NCI-H82 (cell line): Measurements from ENCODE around the gene RGS17.

Source experiments
- DNase-seq: peaks from one replicate; lab custom pipeline; 2025; lab: John Stamatoyannopoulos, UW

RGS17 gene

GRCh38 chr6:153084393-153084792 lies 46.7 kb downstream of the RGS17 start:
- DNase-seq = no peak

GRCh38 chr6:153083869-153084268 lies 47.2 kb downstream of the RGS17 start:
- no peak for DNase-seq

- no peak for DNase-seq
These were observed 49.2 kb downstream of the RGS17 start for GRCh38 chr6:153081914-153082313.

GRCh38 chr6:153076431-153076830 lies 54.7 kb downstream of the RGS17 start:
- DNase-seq = no peak

GRCh38 chr6:153074761-153075160 lies 56.3 kb downstream of the RGS17 start:
- DNase-seq = no peak

GRCh38 chr6:153073841-153074240 lies 57.2 kb downstream of the RGS17 start:
- no peak for DNase-seq

- DNase-seq = no peak
These were observed 60.3 kb downstream of the RGS17 start for GRCh38 chr6:153070756-153071155.

- DNase-seq = no peak
These were observed 61.2 kb downstream of the RGS17 start for GRCh38 chr6:153069897-153070296.

GRCh38 chr6:153065222-153065621 lies 65.9 kb downstream of the RGS17 start:
- peak; percentile 23 for DNase-seq

GRCh38 chr6:153063936-153064335 lies 67.1 kb downstream of the RGS17 start:
- no peak for DNase-seq

- no peak for DNase-seq
These were observed 68.6 kb downstream of the RGS17 start for GRCh38 chr6:153062516-153062915.

GRCh38 chr6:153059757-153060156 lies 71.3 kb downstream of the RGS17 start:
- DNase-seq = peak; percentile 10

- DNase-seq = no peak
These were observed 71.8 kb downstream of the RGS17 start for GRCh38 chr6:153059311-153059710.

GRCh38 chr6:153058909-153059308 lies 72.2 kb downstream of the RGS17 start:
- peak; percentile 49 for DNase-seq

GRCh38 chr6:153058291-153058690 lies 72.8 kb downstream of the RGS17 start:
- DNase-seq = no peak

- DNase-seq = no peak
These were observed 74.8 kb downstream of the RGS17 start for GRCh38 chr6:153056308-153056707.

- DNase-seq = no peak
These were observed 79.3 kb downstream of the RGS17 start for GRCh38 chr6:153051801-153052200.

GRCh38 chr6:153048631-153049030 lies 82.5 kb downstream of the RGS17 start:
- no peak for DNase-seq

GRCh38 chr6:153047386-153047785 lies 83.7 kb downstream of the RGS17 start:
- peak; percentile 80 for DNase-seq

GRCh38 chr6:153045271-153045670 lies 85.8 kb downstream of the RGS17 start:
- DNase-seq = peak; percentile 91

- no peak for DNase-seq
These were observed 86.8 kb downstream of the RGS17 start for GRCh38 chr6:153044295-153044694.

GRCh38 chr6:153043719-153044118 lies 87.4 kb downstream of the RGS17 start:
- no peak for DNase-seq

GRCh38 chr6:153038378-153039057 lies 92.6 kb downstream of the RGS17 start:
- no peak for DNase-seq

- peak; percentile 85 for DNase-seq
These were observed 96.9 kb downstream of the RGS17 start for GRCh38 chr6:153034139-153034538.
